Neural cell (in vitro differentiated cells): ENCODE data around the gene ADGRD1. TPM values are rescaled to one million over a fixed set of nuclear protein-coding genes. Genes with fewer than 3 reads are reported as not detected.

Source experiments
- H2AFZ ChIP-seq: fragments of 200-600, 300-800 bp; sonication (generic), shearing (Covaris generic); 2 replicates; pipeline ENCODE4 v1.6.0; 2014; ENCODE audit warnings: low read depth, mild to moderate bottlenecking, antibody characterized with exemption, low read length, moderate library complexity
- H3F3A ChIP-seq: fragments of 200-600 bp; shearing (Covaris generic); 2 replicates; pipeline ENCODE4 v1.6.1; 2016; ENCODE audit warnings: mild to moderate bottlenecking, moderate library complexity, mixed read lengths, antibody characterized with exemption, low read length; ENCODE audit not compliant: insufficient read depth, poor library complexity, severe bottlenecking
- H3K27ac ChIP-seq: fragments of 200-600, 300-800 bp; sonication (generic), shearing (Covaris generic); 2 replicates; pipeline ENCODE4 v1.5.1; 2014; ENCODE audit warnings: mild to moderate bottlenecking, low read length, moderate library complexity
- H3K27me3 ChIP-seq: fragments of 300-800, 200-600 bp; sonication (generic), shearing (Covaris generic); 2 replicates; pipeline ENCODE4 v1.6.0; 2014; ENCODE audit warnings: mild to moderate bottlenecking, low read depth, low read length, moderate library complexity; ENCODE audit not compliant: insufficient read depth
- H3K36me3 ChIP-seq: fragments of 300-800, 200-600 bp; sonication (generic), shearing (Covaris generic); 2 replicates; pipeline ENCODE4 v1.5.1; 2014; ENCODE audit warnings: mild to moderate bottlenecking, antibody characterized with exemption, low read length, moderate library complexity; ENCODE audit not compliant: insufficient read depth
- H3K4me2 ChIP-seq: fragments of 300-800, 200-600 bp; sonication (generic), shearing (Covaris generic); 2 replicates; pipeline ENCODE4 v1.6.0; 2014; ENCODE audit warnings: mild to moderate bottlenecking, low read length
- H3K4me3 ChIP-seq: fragments of 300-800, 200-600 bp; sonication (generic), shearing (Covaris generic); 2 replicates; pipeline ENCODE4 v1.5.1; 2014; ENCODE audit warnings: mild to moderate bottlenecking, low read length, moderate library complexity
- H3K79me2 ChIP-seq: fragments of 200-600 bp; shearing (Covaris generic); replicated peaks from 2 replicates; pipeline ENCODE4 v1.6.0; 2014; ENCODE audit warnings: mild to moderate bottlenecking, low read length, moderate library complexity; ENCODE audit not compliant: insufficient read depth
- H3K9ac ChIP-seq: fragments of 300-800, 200-600 bp; sonication (generic), shearing (Covaris generic); 2 replicates; pipeline ENCODE4 v1.6.1; 2016; ENCODE audit warnings: mild to moderate bottlenecking, low read length, mixed read lengths
- H3K9me2 ChIP-seq: fragments of 200-600 bp; shearing (Covaris generic); 2 replicates; pipeline ENCODE4 v1.6.1; 2016; ENCODE audit warnings: mild to moderate bottlenecking, low read length, mixed read lengths; ENCODE audit not compliant: insufficient read depth
- H3K9me3 ChIP-seq: fragments of 200-600, 300-800 bp; sonication (generic), shearing (Covaris generic); 2 replicates; pipeline ENCODE4 v1.6.1; 2016; ENCODE audit warnings: mild to moderate bottlenecking, mixed run types, low read length, moderate library complexity, mixed read lengths
- H4K20me1 ChIP-seq: fragments of 200-600 bp; shearing (Covaris generic); 2 replicates; pipeline ENCODE4 v1.6.1; 2016; ENCODE audit warnings: mild to moderate bottlenecking, mixed run types; ENCODE audit not compliant: insufficient read depth
- CTCF ChIP-seq: fragments of 450-650 bp; IDR thresholded peaks from 2 replicates; pipeline ENCODE4 v1.5.1; 2014; ENCODE audit warnings: antibody characterized with exemption, mild to moderate bottlenecking, moderate library complexity; ENCODE audit not compliant: poor library complexity, severe bottlenecking
- EP300 ChIP-seq: fragments of 450-650 bp; conservative IDR thresholded peaks from 2 replicates; pipeline ENCODE4 v1.6.1; 2014; ENCODE audit warnings: antibody characterized with exemption, mild to moderate bottlenecking, moderate library complexity; ENCODE audit not compliant: poor library complexity, severe bottlenecking
- EZH2 ChIP-seq: fragments of 200-600, 300-800 bp; shearing (Covaris generic), sonication (generic); IDR thresholded peaks from 2 replicates; pipeline ENCODE4 v1.6.1; 2014; ENCODE audit warnings: antibody characterized with exemption, low read length, borderline replicate concordance, mild to moderate bottlenecking; ENCODE audit not compliant: insufficient read depth, poor library complexity, severe bottlenecking
- MXI1 ChIP-seq: fragments of 450-650 bp; conservative IDR thresholded peaks from 2 replicates; pipeline ENCODE4 v1.6.1; 2014; ENCODE audit warnings: antibody characterized with exemption, mild to moderate bottlenecking; ENCODE audit not compliant: poor library complexity, severe bottlenecking
- POLR2AphosphoS5 ChIP-seq: IDR thresholded peaks from 2 replicates; pipeline ENCODE4 v1.6.1; 2012
- RAD21 ChIP-seq: fragments of 450-650 bp; conservative IDR thresholded peaks from 2 replicates; pipeline ENCODE4 v1.6.1; 2014; ENCODE audit warnings: antibody characterized with exemption, mild to moderate bottlenecking, moderate library complexity
- REST ChIP-seq: IDR thresholded peaks from 2 replicates; pipeline ENCODE4 v1.6.1; 2012; ENCODE audit warnings: borderline replicate concordance
- SMC3 ChIP-seq: fragments of 450-650 bp; conservative IDR thresholded peaks from 2 replicates; pipeline ENCODE4 v1.6.1; 2014; ENCODE audit warnings: antibody characterized with exemption, mild to moderate bottlenecking, moderate library complexity; ENCODE audit not compliant: poor library complexity
- TAF1 ChIP-seq: IDR thresholded peaks from 2 replicates; pipeline ENCODE4 v1.6.1; 2012; ENCODE audit warnings: low read depth
- polyA plus RNA-seq: library from polyadenylated mRNA; depleted of rRNA; stranded (reverse); fragments of >200 nt; gene quantifications from 2 replicates; pipeline ENCODE4 v1.2.3, GENCODE V29; 2014

Gene ADGRD1
- polyA plus RNA-seq, 1 donor from 2014 or later, result 1.7 TPM

- H3K9ac ChIP-seq, result no peak overlapping the region
- H3K79me2 ChIP-seq, result no peaks in the 10 kb centered on the region
- no peaks in the 10 kb centered on the region for H3K36me3 ChIP-seq
- no peaks in the 10 kb centered on the region for H3K27me3 ChIP-seq
- H3K9me2 ChIP-seq, result no peaks in the 10 kb centered on the region
- TF ChIP-seq MXI1 (no peak), TAF1 (no peak), RAD21 (no peak), EZH2 (no peak), CTCF (no peak), SMC3 (no peak)
- H4K20me1 ChIP-seq, result no peaks in the 10 kb centered on the region
- no peak overlapping the region for H3K27ac ChIP-seq
- no peaks in the 10 kb centered on the region for H3F3A ChIP-seq
- no peaks in the 10 kb centered on the region for H3K9me3 ChIP-seq
- H2AFZ ChIP-seq, result no peak overlapping the region
- H3K4me2 ChIP-seq, result no peak overlapping the region
- H3K4me3 ChIP-seq, result no peak overlapping the region
Observed at GRCh38 chr12:131117438-131118245, 163.9 kb downstream of the ADGRD1 start.

GRCh38 chr12:131118371-131118770 lies 164.7 kb downstream of the ADGRD1 start:
- Histone ChIP-seq H3F3A (no peaks in the 10 kb centered on the region), H3K36me3 (no peaks in the 10 kb centered on the region)

More at GRCh38 chr12:131118371-131118770, 164.7 kb downstream of the ADGRD1 start:
- no peak overlapping the region for H3K27ac ChIP-seq
- H3K4me2 ChIP-seq, result no peak overlapping the region
- no peaks in the 10 kb centered on the region for H3K27me3 ChIP-seq
- no peaks in the 10 kb centered on the region for H3K9me3 ChIP-seq
- H3K79me2 ChIP-seq, result no peaks in the 10 kb centered on the region
- no peaks in the 10 kb centered on the region for H3K9me2 ChIP-seq
- H2AFZ ChIP-seq, result no peak overlapping the region
- no peak overlapping the region for H3K9ac ChIP-seq
- no peaks in the 10 kb centered on the region for H4K20me1 ChIP-seq
- no peak overlapping the region for H3K4me3 ChIP-seq
- no peak for TF ChIP-seq EZH2
- TF ChIP-seq POLR2AphosphoS5, result no peak
- no peak for TF ChIP-seq MXI1
- TF ChIP-seq REST, result no peak
- TF ChIP-seq CTCF, result no peak
- TF ChIP-seq SMC3, result no peak
- TF ChIP-seq RAD21, result no peak
- no peak for TF ChIP-seq EP300
- TF ChIP-seq TAF1, result no peak
